ENCODE results near the gene DENND1A.
"Not testable (repeated sequence)": the region's sequence is repeated elsewhere in the genome, so short reads cannot be mapped to it uniquely, and the experiment has no call there.

Gene DENND1A

DNA sequence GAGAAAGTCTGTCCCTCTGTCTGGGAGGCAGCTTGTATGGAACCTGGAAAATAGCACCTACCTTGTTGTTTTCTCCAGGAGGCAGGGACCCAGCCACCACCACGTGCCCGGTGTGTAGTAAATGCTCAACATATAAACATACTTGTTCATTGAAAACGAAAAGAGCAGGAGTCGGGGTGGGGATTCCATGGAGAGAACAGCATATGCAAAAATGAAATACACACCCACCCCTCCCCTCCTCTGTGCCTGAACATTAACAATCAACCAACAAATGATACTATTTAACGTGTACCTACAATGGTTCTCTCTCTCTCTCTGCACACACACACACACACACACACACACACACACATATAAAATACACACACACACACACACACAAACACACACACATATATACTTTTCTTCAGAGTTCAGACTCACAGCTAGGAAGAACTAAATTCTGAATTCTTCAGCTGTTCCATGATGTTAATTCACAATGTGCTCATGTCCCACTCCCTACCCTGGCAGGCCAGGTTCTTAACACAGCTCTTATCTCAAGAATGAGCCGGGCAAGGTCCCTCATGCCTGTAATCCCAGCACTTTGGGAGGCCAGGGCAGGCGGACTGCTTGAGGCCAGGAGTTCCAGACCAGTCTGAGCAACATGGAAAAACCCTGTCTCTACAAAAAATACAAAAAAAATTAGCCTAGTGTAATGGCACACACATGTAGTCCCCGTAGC lies 16.3 kb upstream of the DENND1A start:
- DNase-seq (ENCODE audit: low read depth) = no peak

- DNase-seq (ENCODE audit: low read depth) = no peak
Measured at GRCh38 chr9:123945532-123945931, 15.6 kb upstream of the DENND1A start.

GRCh38 chr9:123944464-123944863 lies 14.5 kb upstream of the DENND1A start:
- DNase-seq (ENCODE audit: low read depth) = not testable (repeated sequence)

DNA sequence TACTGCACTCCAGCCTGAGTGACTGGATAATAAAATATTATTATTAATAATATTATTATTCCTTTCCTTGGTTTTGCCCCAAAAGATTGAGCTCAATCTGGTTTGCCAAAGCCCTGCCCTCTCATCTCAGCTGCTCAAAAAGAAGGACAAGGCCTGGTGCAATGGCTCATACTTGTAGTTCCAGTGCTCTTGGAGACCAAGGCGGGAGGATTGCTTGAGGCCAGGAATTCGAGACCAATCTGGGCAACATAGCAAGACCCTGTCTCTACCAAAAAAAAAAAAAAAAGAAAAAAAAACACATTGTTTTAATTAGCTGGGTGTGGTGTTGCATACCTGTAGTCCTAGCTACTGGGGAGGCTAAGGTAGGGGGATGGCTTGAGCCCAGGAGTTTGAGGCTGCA lies 13.7 kb upstream of the DENND1A start:
- DNase-seq (ENCODE audit: low read depth) = no peak

DNA sequence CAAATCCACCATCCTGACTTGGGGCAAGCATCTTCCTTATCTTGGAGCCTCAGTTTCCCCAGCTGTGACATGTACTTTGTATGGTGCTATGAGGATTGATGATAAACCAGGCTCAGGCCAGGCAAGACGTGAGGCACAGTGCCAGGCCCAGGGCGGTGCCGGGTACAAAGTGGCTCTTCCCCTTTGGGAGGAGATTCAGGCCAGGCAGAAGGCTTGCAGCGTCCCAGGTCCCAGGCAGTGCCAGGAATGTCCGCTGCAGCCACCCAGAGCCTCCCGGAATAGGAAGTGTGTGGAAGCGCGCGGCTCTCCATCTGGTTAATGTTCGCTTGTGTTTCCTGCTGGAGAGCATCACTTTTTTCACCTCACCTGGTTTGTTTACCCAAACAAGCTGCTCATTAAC lies 12.6 kb upstream of the DENND1A start:
- DNase-seq (ENCODE audit: low read depth) = no peak

DNA sequence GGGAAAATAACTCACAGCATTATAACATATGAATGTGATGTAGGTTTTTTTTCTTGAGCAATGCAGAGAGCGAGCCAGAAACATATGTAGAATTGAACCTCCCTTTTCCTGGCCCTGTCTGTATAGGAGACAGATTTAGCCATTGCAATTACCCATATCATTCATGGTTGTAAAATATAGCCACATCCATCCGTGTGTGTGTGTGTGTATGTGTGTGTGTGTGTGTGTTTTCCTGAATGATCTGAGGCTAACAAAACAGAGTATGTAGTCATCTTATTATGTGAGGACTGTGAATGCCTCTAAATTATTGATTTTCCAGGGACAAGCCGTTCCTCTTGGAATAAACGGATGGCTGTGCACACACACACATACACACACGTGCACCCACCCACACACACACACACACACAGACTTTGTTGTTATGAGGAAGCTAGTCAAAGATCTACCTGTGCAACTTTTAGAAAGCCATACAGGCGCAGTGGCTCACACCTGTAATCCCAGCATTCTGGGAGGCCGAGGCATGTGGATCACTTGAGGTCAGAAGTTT lies 11.7 kb upstream of the DENND1A start:
- no peak for DNase-seq (ENCODE audit: low read depth)

DNA sequence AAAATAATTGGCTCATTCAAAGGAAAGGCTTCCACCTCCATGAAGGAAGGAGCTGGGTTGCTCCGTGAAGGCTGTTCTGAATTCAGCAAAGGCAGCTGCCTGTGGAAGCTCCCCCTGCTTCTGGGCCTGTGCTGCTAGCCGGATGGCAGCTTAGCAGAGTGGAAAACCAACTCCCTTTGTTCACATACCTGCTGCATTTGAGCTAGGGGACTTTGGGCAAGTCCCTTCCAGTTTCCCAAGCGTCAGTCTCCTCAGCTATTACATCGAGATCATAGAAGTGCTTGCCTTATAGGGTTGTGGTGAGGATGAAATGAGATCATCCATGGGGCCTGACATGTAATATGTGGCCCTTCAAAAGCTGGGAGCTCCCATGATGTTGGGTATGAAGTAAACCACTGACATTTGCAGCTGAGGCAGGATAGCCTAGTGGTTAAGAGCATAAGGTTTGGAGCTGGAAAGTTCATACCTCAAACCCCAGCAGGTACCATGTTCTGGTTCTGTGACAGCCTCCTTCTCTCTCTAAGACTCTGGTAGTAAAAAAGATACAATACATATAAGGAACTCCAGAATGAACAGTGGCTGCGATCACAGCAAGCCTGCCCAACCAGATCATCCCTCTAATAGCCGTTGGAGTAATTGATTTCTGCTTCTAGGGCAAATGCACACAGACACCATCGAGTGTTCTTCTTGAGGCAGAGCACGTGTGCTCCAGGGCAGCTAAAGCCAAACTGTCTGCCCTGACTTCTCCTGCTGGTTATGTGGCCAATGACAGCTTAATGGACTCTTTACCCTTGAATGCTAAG lies 11.0 kb upstream of the DENND1A start:
- DNase-seq (ENCODE audit: low read depth) = no peak

DNA sequence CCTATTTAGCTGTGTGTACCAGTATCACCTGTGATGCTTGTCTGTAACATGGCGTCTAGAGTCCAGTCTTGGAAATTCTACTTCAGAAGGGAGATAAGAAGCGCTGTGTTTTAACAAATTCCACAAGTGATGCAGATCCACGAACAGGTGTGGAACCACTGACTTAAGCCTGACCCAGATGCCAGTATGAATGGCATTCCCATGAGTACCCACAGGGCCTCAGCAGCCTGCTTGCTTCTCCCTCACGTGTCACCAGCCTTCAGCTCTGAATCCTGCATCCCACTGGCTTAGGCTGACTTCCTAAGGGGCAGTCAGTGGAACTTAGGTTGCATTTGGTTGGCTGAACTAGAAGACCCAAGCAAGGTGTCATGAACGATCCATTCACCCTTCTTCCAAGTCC lies 8.5 kb upstream of the DENND1A start:
- no peak for DNase-seq (ENCODE audit: low read depth)

GRCh38 chr9:123936575-123936974 lies 6.6 kb upstream of the DENND1A start:
- DNase-seq (ENCODE audit: low read depth) = not testable (repeated sequence)

DNA sequence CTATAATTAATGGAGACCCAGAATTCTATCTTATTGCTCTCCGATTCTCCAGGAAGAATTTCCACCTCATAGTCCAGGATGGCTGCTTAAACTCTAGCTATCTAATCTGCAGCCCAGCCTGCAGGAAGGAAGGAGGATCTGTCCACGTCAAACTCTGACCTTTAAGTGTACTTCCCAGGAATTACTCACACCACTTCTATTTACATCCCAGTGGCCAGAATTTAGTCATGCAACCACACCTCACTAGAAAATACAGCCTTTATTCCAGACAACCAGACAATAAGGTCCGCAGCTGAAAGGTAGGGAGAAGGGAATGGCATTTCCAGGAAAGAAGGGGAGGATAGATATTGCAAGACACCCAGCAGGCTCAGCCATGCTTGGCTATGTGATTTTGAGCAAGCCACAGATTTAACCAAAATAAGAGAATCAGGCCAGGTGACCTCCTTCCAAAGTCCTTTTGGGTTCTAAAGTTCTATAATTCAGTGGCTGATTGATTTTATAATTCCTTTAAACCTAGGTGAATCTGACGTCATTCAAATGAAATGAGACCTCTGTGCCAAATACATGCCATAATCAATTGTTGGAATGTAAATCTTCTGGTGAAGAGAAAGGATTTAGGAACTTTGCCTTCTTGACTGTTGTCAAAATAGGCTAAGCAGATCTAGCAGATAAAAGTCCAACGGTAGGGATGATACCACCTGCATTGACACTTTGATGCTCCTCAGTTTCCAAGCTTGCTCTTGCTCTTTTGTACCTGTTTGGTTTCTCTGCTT lies 3.7 kb upstream of the DENND1A start:
- no peak for DNase-seq (ENCODE audit: low read depth)

DNA sequence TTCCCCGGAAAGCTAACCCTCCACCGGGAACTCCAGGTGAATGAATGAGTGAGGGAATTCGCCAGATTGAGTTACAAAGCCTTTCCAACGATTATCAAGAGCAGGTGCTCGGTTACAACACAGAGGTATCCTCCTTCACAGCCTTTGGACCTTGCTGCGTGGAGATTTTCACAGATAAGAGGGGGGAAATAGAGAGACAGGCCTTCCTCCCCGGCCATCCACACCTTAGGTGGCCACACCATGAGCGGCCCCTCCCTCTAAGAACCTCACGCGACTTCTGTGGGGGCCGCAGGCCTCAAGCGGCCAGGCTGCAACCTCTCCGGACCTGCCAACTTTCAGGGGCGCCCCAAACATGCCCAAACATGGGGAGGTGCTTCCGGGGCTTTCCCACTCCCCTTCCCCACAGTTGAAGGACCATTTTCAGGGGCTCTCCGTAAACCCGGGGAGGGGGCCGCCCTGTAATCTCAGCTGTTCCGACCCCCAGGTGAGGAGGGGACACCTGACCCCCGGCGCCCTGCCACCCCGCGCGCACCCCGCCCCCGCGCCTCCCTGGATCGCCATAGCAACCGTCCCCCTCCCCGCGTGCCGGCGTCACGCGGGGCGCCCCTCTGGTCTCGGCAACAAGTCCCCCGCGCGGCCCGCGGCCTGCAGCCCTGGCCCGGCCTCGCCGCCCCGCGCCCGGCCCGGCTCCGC lies 603 bp downstream of the DENND1A start:
- no peak for DNase-seq (ENCODE audit: low read depth)

GRCh38 chr9:123928533-123929176 lies 1.3 kb downstream of the DENND1A start:
- peak; percentile 21 for DNase-seq (ENCODE audit: low read depth)

DNA sequence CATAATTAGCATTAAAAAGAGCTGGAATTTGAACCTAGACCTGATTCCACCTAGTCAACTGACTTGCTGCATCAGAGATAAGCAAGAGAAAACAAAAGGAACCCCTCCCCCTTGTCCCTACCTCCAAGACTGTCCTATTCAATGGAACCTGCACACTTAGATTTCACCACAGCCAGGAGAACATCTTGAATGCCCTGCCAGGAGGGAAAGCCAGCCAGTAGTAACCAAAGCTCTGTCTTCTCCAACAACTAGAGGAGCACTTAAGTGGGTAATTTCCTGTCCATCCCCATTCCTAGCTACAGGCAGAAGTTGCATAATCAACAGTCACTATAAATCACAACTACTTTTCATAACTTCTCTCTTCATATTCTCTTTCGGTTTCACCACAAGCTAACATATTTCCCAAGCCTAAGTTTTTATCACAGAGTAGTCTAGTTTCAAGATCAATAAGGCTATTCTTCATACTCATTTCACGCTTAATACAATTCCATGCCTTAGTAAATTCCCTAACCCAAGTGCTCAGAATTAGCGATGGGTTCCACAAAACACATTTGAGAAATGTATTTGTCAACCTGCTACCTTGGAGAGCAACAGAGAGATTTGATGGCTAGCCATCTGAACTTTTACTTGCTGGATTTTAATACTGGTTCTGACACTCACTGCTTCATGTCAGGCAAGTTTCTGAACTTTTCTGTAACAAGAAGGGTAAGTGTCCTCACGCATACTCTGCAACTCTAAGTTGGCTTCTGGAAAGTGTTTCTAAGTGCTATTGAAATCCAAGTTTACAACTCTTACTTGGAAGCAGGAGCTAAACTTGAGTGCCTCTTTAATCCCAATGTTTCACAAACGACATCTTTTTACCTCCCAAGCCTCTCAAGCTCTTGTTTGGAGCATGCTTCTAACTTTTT lies 2.0 kb downstream of the DENND1A start:
- DNase-seq (ENCODE audit: low read depth) = peak; percentile 45

DNA sequence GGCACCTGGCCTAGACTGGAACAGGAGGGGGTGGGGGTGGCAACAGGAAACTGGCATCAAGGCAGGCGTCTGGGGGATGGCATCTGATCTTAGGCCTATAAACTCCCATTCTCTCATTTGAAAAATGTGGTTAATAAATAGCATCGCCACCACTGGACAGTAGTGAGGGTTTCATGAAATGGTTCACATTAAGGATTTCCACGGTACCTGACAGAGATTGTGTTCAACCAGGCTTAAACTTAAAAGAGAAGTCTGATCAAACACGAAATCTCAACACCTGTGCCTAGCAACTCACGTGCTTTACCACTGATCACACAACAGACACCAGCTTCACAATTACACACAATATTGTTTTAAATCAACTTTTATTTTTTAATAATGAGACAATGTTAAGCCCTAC lies 3.0 kb downstream of the DENND1A start:
- DNase-seq (ENCODE audit: low read depth) = no peak

DNA sequence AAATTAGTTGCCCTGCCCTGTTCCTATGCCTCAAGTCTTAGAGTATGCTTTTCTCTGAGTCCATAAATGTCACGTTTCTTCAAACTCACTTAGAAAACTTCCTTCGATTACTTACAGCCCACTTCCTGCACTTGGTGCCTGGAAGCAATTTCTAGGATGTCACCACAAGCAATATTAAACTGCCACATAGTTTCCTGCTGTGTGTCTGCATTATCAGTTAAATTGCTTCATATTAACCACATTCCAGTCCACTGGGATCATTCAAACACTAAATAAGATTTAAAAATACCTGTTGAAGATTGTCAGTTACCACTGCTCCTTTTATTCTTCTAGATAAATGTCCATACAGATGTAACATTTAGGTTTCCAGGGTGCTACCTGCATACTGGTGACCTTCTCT lies 4.1 kb downstream of the DENND1A start:
- DNase-seq (ENCODE audit: low read depth) = no peak

GRCh38 chr9:123925161-123925560 lies 4.8 kb downstream of the DENND1A start:
- no peak for DNase-seq (ENCODE audit: low read depth)

GRCh38 chr9:123924727-123925126 lies 5.2 kb downstream of the DENND1A start:
- DNase-seq (ENCODE audit: low read depth) = no peak

DNA sequence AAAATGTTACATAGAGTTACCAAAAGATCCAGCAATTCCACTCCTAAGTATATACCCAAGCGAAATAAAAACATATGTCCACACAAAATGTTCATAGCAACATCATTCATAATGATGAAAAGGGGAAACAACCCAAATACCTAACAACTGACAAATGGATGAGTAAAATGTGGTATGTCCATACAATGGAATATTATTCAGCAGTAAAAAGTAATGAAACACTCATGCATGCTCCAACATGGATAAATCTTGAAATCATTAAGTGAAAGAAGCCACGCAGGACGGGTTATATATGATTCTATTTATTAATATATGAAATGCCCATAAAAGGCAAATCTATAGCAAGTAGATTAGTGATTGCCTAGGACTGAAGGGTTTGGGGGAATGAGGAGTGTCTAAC lies 6.0 kb downstream of the DENND1A start:
- DNase-seq (ENCODE audit: low read depth) = no peak

DNA sequence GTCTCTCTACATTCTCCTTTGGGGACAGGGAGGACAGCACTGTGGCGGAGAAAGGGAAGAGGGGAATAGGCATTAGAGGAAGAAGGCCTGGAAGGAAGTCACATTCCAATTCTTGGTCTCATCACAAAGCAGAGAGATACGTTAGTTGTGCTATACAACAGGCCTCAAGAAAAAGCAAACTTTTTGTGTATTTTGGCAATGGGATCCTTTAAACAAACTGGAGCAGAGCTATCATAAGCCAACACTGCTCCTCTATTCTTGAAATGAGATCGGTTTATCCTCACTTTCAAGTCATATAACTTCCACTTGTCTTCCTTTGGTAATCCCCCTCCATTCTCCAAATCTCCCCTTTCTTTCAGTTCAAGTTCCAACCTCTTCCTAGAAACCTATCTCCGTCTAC lies 6.5 kb downstream of the DENND1A start:
- DNase-seq (ENCODE audit: low read depth) = no peak

DNA sequence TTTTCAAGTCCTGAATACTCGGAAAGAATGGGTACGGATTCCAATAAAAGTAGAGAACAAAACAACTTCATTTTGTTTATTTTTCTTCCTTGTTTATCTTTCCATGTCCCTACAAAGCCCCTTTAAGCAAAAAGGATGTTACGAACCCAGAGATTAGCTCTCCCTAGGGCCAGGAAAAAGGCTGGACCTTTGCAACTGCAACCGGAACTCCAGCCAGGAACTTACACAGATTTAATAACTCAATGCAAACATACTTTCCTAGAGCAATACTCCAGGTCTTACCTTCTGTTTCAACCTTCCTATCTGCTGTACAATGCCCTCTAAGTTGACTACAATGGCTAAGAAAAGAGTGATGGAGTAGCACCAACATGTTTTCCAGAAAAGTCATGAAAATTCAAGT lies 7.0 kb downstream of the DENND1A start:
- DNase-seq (ENCODE audit: low read depth) = no peak

Data from GM04503 (cell line).